GM21528 (cell line): Measurements from ENCODE around the gene RBM22.

Source experiments
- ATAC-seq: cut with Tn5 transposase; IDR thresholded peaks from one replicate; pipeline ENCODE4 v1.9.1; 2021; ENCODE audit warnings: mild to moderate bottlenecking, moderate library complexity; ENCODE audit not compliant: unreplicated experiment, low FRiP score

Gene RBM22

GRCh38 chr5:150653762-150654556 lies 46.9 kb downstream of the RBM22 start:
- ATAC-seq: no peak

- no peak for ATAC-seq
Observed at GRCh38 chr5:150653145-150653761, 47.6 kb downstream of the RBM22 start.

- no peak for ATAC-seq
Observed at GRCh38 chr5:150651924-150652671, 48.8 kb downstream of the RBM22 start.

- no peak for ATAC-seq
Observed at GRCh38 chr5:150651382-150651781, 49.5 kb downstream of the RBM22 start.

GRCh38 chr5:150650021-150651006 lies 50.5 kb downstream of the RBM22 start:
- no peak for ATAC-seq

GRCh38 chr5:150649108-150650020 lies 51.5 kb downstream of the RBM22 start:
- no peak for ATAC-seq

- no peak for ATAC-seq
Observed at GRCh38 chr5:150648294-150649107, 52.4 kb downstream of the RBM22 start.

- no peak for ATAC-seq
Observed at GRCh38 chr5:150647275-150648251, 53.3 kb downstream of the RBM22 start.

GRCh38 chr5:150645070-150645700 lies 55.7 kb downstream of the RBM22 start:
- no peak for ATAC-seq

GRCh38 chr5:150644514-150644913 lies 56.3 kb downstream of the RBM22 start:
- ATAC-seq: no peak

- no peak for ATAC-seq
Observed at GRCh38 chr5:150644058-150644457, 56.8 kb downstream of the RBM22 start.

- no peak for ATAC-seq
Observed at GRCh38 chr5:150642991-150643710, 57.7 kb downstream of the RBM22 start.

GRCh38 chr5:150642567-150642927 lies 58.3 kb downstream of the RBM22 start:
- no peak for ATAC-seq

GRCh38 chr5:150641824-150642566 lies 58.9 kb downstream of the RBM22 start:
- ATAC-seq: no peak

GRCh38 chr5:150641006-150641570 lies 59.8 kb downstream of the RBM22 start:
- ATAC-seq: no peak
